ENCODE results near the gene NXNL1. TPM values are rescaled to one million over a fixed set of nuclear protein-coding genes. Genes with fewer than 3 reads are reported as not detected.

NXNL1 gene
- total RNA-seq, 1 experiment from 2014 or later = not detected

DNA sequence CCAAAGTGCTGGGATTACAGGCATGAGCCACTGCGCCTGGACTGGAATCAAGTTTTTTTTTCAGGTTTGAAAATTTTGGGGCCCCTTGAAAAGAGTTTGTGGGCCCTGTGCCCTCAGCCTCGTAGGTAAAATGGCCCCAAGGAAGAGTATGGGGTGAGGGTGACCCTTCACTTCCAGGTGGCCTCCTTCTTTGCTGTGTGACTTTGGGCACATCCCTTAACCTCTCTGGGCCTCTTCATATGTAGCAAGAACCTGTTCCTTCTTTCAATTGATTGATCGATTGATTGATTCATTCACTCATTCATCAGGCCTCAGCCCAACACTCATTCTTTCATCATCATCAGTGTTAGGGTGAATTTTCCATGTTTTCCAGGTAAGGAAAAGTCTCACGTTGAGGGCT is 8.9 kb downstream of the NXNL1 start:
- no peak for ATAC-seq
- no TSS peak for BruUV-seq (replicated peaks)
- Histone ChIP-seq H3K9me3 (ENCODE audit: control insufficient read depth, insufficient read depth, low read depth, low read length) (no peaks in the 10 kb centered on the region), H3K4me1 (ENCODE audit: control insufficient read depth, insufficient read depth, low read length) (no peaks in the 10 kb centered on the region), H3K36me3 (ENCODE audit: control insufficient read depth, insufficient read depth, low read length) (no peaks in the 10 kb centered on the region), H3K27ac (ENCODE audit: low read length) (no peak overlapping the region), H3K27me3 (ENCODE audit: control insufficient read depth, insufficient read depth, low read length) (no peaks in the 10 kb centered on the region), H3K4me3 (ENCODE audit: low read depth in 2 of 2, low read length in 2 of 2) (no peak overlapping the region)
- no peak for DNase-seq (ENCODE audit: low read depth, low spot score)
- intact Hi-C loops (cut with micrococcal nuclease; ENCODE audit: unreplicated experiment) = no loop called here
- in situ Hi-C loops (cut with HindIII; ENCODE audit: low pct_unique_long_range_greater_than_20kb, low sequenced_read_pairs) = no loop called here
- ChIA-PET CTCF (interaction anchor here (0.7 kb wide), 2 partner anchors 77 to 128 kb away, joined by 3 read pairs; no protein-coding TSS in a partner anchor), POLR2A (no interaction called here)
- no peak for TF ChIP-seq SIN3A (IDR thresholded peaks at IDR 0.05; ENCODE audit: borderline replicate concordance, insufficient read depth, low read depth, low read length)
- TF ChIP-seq, protein P1, sequence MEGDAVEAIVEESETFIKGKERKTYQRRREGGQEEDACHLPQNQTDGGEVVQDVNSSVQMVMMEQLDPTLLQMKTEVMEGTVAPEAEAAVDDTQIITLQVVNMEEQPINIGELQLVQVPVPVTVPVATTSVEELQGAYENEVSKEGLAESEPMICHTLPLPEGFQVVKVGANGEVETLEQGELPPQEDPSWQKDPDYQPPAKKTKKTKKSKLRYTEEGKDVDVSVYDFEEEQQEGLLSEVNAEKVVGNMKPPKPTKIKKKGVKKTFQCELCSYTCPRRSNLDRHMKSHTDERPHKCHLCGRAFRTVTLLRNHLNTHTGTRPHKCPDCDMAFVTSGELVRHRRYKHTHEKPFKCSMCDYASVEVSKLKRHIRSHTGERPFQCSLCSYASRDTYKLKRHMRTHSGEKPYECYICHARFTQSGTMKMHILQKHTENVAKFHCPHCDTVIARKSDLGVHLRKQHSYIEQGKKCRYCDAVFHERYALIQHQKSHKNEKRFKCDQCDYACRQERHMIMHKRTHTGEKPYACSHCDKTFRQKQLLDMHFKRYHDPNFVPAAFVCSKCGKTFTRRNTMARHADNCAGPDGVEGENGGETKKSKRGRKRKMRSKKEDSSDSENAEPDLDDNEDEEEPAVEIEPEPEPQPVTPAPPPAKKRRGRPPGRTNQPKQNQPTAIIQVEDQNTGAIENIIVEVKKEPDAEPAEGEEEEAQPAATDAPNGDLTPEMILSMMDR (IDR thresholded peaks at IDR 0.05) = no peak
- no peak for TF ChIP-seq TCF7L2 (IDR thresholded peaks at IDR 0.05; ENCODE audit: low read depth, low read length)
- TF ChIP-seq, protein P2, sequence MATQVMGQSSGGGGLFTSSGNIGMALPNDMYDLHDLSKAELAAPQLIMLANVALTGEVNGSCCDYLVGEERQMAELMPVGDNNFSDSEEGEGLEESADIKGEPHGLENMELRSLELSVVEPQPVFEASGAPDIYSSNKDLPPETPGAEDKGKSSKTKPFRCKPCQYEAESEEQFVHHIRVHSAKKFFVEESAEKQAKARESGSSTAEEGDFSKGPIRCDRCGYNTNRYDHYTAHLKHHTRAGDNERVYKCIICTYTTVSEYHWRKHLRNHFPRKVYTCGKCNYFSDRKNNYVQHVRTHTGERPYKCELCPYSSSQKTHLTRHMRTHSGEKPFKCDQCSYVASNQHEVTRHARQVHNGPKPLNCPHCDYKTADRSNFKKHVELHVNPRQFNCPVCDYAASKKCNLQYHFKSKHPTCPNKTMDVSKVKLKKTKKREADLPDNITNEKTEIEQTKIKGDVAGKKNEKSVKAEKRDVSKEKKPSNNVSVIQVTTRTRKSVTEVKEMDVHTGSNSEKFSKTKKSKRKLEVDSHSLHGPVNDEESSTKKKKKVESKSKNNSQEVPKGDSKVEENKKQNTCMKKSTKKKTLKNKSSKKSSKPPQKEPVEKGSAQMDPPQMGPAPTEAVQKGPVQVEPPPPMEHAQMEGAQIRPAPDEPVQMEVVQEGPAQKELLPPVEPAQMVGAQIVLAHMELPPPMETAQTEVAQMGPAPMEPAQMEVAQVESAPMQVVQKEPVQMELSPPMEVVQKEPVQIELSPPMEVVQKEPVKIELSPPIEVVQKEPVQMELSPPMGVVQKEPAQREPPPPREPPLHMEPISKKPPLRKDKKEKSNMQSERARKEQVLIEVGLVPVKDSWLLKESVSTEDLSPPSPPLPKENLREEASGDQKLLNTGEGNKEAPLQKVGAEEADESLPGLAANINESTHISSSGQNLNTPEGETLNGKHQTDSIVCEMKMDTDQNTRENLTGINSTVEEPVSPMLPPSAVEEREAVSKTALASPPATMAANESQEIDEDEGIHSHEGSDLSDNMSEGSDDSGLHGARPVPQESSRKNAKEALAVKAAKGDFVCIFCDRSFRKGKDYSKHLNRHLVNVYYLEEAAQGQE (IDR thresholded peaks at IDR 0.05; ENCODE audit: insufficient read depth in 1 of 2, low read depth in 2 of 2, low read length in 1 of 2) = no peak
- no peak for TF ChIP-seq POLR2AphosphoS5 (IDR thresholded peaks at IDR 0.05; ENCODE audit: low read depth, low read length)

DNA sequence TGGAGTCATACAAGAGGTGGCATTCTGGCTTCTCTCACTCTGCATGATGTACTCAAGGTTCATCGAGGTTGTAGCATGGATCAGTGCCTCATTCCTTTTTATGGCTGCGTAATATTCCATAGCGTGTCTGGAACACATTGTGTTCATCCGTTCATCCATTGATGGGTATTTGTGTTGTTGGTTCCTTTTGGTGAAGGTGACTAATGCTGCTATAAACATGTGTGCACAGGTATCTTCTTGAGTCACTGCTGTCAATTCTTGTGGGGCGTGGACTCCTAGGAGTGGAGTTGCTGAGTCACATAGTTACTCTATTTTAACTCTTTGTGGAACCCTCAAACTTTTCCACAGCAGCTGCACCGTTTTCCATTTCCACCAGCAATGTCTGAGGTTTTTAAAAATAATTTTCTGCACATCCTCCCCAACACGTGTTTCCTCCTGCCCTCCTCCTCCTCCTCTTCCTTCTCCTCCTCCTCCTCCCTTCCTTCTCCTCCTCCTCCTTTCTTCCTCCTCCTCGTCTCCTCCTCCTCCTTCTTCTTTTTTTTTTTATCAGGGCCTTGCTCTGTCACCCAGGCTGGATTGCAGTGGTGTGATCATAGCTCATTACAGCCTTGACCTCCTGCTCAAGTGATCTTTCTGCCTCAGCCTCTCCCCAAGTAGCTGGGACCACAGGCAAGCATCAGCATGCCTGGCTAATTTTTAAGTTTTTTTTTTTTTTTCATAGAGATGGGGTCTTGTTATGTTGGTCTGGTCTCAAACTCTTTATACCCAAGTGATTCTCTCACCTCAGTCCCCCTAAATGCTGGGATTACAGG is 10.3 kb downstream of the NXNL1 start:
- Histone ChIP-seq H3K9me3 (ENCODE audit: control insufficient read depth, insufficient read depth, low read depth, low read length) (no peaks in the 10 kb centered on the region), H3K27me3 (ENCODE audit: control insufficient read depth, insufficient read depth, low read length) (no peaks in the 10 kb centered on the region), H3K4me3 (ENCODE audit: low read depth in 2 of 2, low read length in 2 of 2) (no peak overlapping the region), H3K27ac (ENCODE audit: low read length) (no peak overlapping the region), H3K4me1 (ENCODE audit: control insufficient read depth, insufficient read depth, low read length) (no peaks in the 10 kb centered on the region), H3K36me3 (ENCODE audit: control insufficient read depth, insufficient read depth, low read length) (no peaks in the 10 kb centered on the region)
- BruUV-seq (replicated peaks) = no TSS peak
- POLR2A ChIA-PET = interaction anchor here (0.6 kb wide), 1 partner anchor 155 kb away, joined by 6 read pairs; no protein-coding TSS in a partner anchor
- DNase-seq (ENCODE audit: low read depth, low spot score) (no peak), ATAC-seq (no peak)
- intact Hi-C loops (cut with micrococcal nuclease; ENCODE audit: unreplicated experiment) (no loop called here), in situ Hi-C loops (cut with HindIII; ENCODE audit: low pct_unique_long_range_greater_than_20kb, low sequenced_read_pairs) (no loop called here)
- TF ChIP-seq POLR2AphosphoS5 (IDR thresholded peaks at IDR 0.05; ENCODE audit: low read depth, low read length) (no peak), TCF7L2 (IDR thresholded peaks at IDR 0.05; ENCODE audit: low read depth, low read length) (no peak), SIN3A (IDR thresholded peaks at IDR 0.05; ENCODE audit: borderline replicate concordance, insufficient read depth, low read depth, low read length) (no peak)
- TF ChIP-seq, protein P2 (IDR thresholded peaks at IDR 0.05; ENCODE audit: insufficient read depth in 1 of 2, low read depth in 2 of 2, low read length in 1 of 2) = no peak
- TF ChIP-seq, protein P1 (IDR thresholded peaks at IDR 0.05) = no peak
- CTCF ChIA-PET = interaction anchor here (0.6 to 0.7 kb wide), 2 partner anchors 14 to 171 kb away, joined by 4 to 9 read pairs; no protein-coding TSS in a partner anchor

All from Panc1 (cell line).